ENCODE data around the gene MBNL1.

DNA sequence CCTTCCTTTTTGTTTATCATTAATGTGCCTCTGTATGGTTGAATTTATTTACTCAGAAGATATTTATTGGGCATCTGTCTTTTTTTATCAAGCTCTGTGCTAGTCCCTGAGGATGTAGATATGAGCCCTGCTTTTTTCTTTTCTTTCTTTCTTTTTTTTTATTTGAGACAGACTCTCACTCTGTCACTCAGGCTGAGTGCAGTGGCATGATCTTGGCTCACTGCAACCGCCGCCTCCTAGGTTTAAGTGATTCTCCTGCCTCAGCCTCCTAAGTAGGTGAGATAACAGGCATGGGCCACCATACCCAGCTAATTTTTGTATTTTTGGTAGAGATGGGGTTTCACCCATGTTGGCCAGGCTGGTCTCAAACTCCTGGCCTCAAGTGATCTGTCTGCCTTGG lies 58.5 kb downstream of the MBNL1 start:
- no peak for TF ChIP-seq EZH2phosphoT487 (IDR thresholded peaks at IDR 0.05; ENCODE audit: borderline replicate concordance, low read length)
- TF ChIP-seq CTCF (IDR thresholded peaks at IDR 0.05; ENCODE audit: low read depth, low read length, poor library complexity, severe bottlenecking): no peak
